ENCODE results near the gene C20orf96. TPM values are rescaled to one million over a fixed set of nuclear protein-coding genes. Genes with fewer than 3 reads are reported as not detected.
A peak's percentile ranks its signal among the peaks of the same experiment; 100 is the strongest.

C20orf96 gene
- polyA plus RNA-seq, 1 experiment, result 13.7 TPM

- TF ChIP-seq CTCF (IDR thresholded peaks at IDR 0.05; ENCODE audit: low read depth, low read length), result no peak
- ChIA-PET POLR2A (no interaction called here), CTCF (no interaction called here)
- H3K27me3 ChIP-seq (ENCODE audit: control insufficient read depth, insufficient read depth, low read length), result no peaks in the 10 kb centered on the region
- H3K9me3 ChIP-seq (ENCODE audit: control insufficient read depth, insufficient read depth, low read length), result no peaks in the 10 kb centered on the region
- no peak overlapping the region for H3K27ac ChIP-seq (ENCODE audit: low read depth, low read length)
- no peak overlapping the region for H3K4me3 ChIP-seq (ENCODE audit: low read depth, low read length)
- no peak for DNase-seq (ENCODE audit: low read depth, low spot score)
Measured at GRCh38 chr20:270517-270916, 20.0 kb downstream of the C20orf96 start.

- H3K27ac ChIP-seq (ENCODE audit: low read depth, low read length), result no peak overlapping the region
- DNase-seq (ENCODE audit: low read depth, low spot score), result peak; percentile 33
- POLR2A ChIA-PET, result interaction anchor here (0.6 kb wide), 1 partner anchor 169 kb away, joined by 3 read pairs; no protein-coding TSS in a partner anchor
- H3K9me3 ChIP-seq (ENCODE audit: control insufficient read depth, insufficient read depth, low read length), result no peaks in the 10 kb centered on the region
- H3K4me3 ChIP-seq (ENCODE audit: low read depth, low read length), result peak overlapping the region; percentile 70
- CTCF ChIA-PET, result interaction anchor here (0.6 to 2.2 kb wide), 29 partner anchors 9 to 267 kb away, joined by 3 to 14 read pairs (median 4); partner anchors contain the start of genes DEFB132 and NRSN2
- H3K27me3 ChIP-seq (ENCODE audit: control insufficient read depth, insufficient read depth, low read length), result peaks cover 13% of the 10 kb centered on the region
- peak; percentile 93 for TF ChIP-seq CTCF (IDR thresholded peaks at IDR 0.05; ENCODE audit: low read depth, low read length)
Measured at GRCh38 chr20:266596-267562, 23.7 kb downstream of the C20orf96 start.

- no peak for TF ChIP-seq CTCF (IDR thresholded peaks at IDR 0.05; ENCODE audit: low read depth, low read length)
- POLR2A ChIA-PET, result interaction anchor here (0.5 kb wide), 1 partner anchor 34 kb away, joined by 3 read pairs; the partner anchor contains the start of gene ZCCHC3
- Histone ChIP-seq H3K4me3 (ENCODE audit: low read depth, low read length) (no peak overlapping the region), H3K27me3 (ENCODE audit: control insufficient read depth, insufficient read depth, low read length) (peaks cover 13% of the 10 kb centered on the region), H3K9me3 (ENCODE audit: control insufficient read depth, insufficient read depth, low read length) (no peaks in the 10 kb centered on the region), H3K27ac (ENCODE audit: low read depth, low read length) (no peak overlapping the region)
- CTCF ChIA-PET, result interaction anchor here (2.8 kb wide), 1 partner anchor 67 kb away, joined by 17 read pairs; no protein-coding TSS in a partner anchor
- no peak for DNase-seq (ENCODE audit: low read depth, low spot score)
Measured at GRCh38 chr20:263701-264100, 26.8 kb downstream of the C20orf96 start.

- ChIA-PET CTCF (interaction anchor here (0.9 kb wide), 1 partner anchor 71 kb away, joined by 3 read pairs; no protein-coding TSS in a partner anchor), POLR2A (no interaction called here)
- no peak overlapping the region for H3K27ac ChIP-seq (ENCODE audit: low read depth, low read length)
- no peak overlapping the region for H3K4me3 ChIP-seq (ENCODE audit: low read depth, low read length)
- no peak for TF ChIP-seq CTCF (IDR thresholded peaks at IDR 0.05; ENCODE audit: low read depth, low read length)
- peaks cover 12% of the 10 kb centered on the region for H3K27me3 ChIP-seq (ENCODE audit: control insufficient read depth, insufficient read depth, low read length)
- DNase-seq (ENCODE audit: low read depth, low spot score), result no peak
- no peaks in the 10 kb centered on the region for H3K9me3 ChIP-seq (ENCODE audit: control insufficient read depth, insufficient read depth, low read length)
Measured at GRCh38 chr20:259981-260380, 30.6 kb downstream of the C20orf96 start.

- Histone ChIP-seq H3K27ac (ENCODE audit: low read depth, low read length) (no peak overlapping the region), H3K4me3 (ENCODE audit: low read depth, low read length) (no peak overlapping the region), H3K27me3 (ENCODE audit: control insufficient read depth, insufficient read depth, low read length) (peaks cover 11% of the 10 kb centered on the region), H3K9me3 (ENCODE audit: control insufficient read depth, insufficient read depth, low read length) (no peaks in the 10 kb centered on the region)
- no peak for DNase-seq (ENCODE audit: low read depth, low spot score)
- POLR2A ChIA-PET, result interaction anchor here (0.6 kb wide), 1 partner anchor 29 kb away, joined by 6 read pairs; no protein-coding TSS in a partner anchor
- peak; percentile 42 for TF ChIP-seq CTCF (IDR thresholded peaks at IDR 0.05; ENCODE audit: low read depth, low read length)
- CTCF ChIA-PET, result interaction anchor here (0.6 to 2.9 kb wide), 3 partner anchors 8 to 19 kb away, joined by 3 to 11 read pairs (median 3); no protein-coding TSS in a partner anchor
Measured at GRCh38 chr20:258963-259362, 31.6 kb downstream of the C20orf96 start.
